Parathyroid adenoma (tissue), 2 donors: ENCODE results near the gene RNFT2.
"Not testable (repeated sequence)": the region's sequence is repeated elsewhere in the genome, so short reads cannot be mapped to it uniquely, and the experiment has no call there.

ENCODE experiments used
- H2AFZ ChIP-seq: fragments of 300-600 bp; sonication (generic); one replicate; pipeline ENCODE4 v1.7.0; 2017; ENCODE audit warnings: antibody characterized with exemption, mild to moderate bottlenecking
- H3K27ac ChIP-seq: fragments of 300-600 bp; sonication (generic); one replicate; pipeline ENCODE4 v1.7.0; 2017
- H3K27me3 ChIP-seq: fragments of 300-600 bp; sonication (generic); one replicate; pipeline ENCODE4 v1.7.0; 2017; ENCODE audit warnings: low read length; ENCODE audit not compliant: control insufficient read depth, insufficient read depth
- H3K36me3 ChIP-seq: fragments of 300-600 bp; sonication (generic); one replicate; pipeline ENCODE4 v1.7.0; 2017; ENCODE audit warnings: low read length; ENCODE audit not compliant: control insufficient read depth, insufficient read depth
- H3K4me1 ChIP-seq: fragments of 300-600 bp; sonication (generic); one replicate; pipeline ENCODE4 v1.7.0; 2017; ENCODE audit warnings: control low read depth
- H3K4me2 ChIP-seq: fragments of 300-600 bp; sonication (generic); one replicate; pipeline ENCODE4 v1.7.0; 2017; ENCODE audit warnings: low read length
- H3K4me3 ChIP-seq: fragments of 300-600 bp; sonication (generic); one replicate; pipeline ENCODE4 v1.7.0; 2017; ENCODE audit warnings: low read depth, low read length
- H3K79me2 ChIP-seq: fragments of 300-600 bp; sonication (generic); one replicate; pipeline ENCODE4 v1.7.0; 2017; ENCODE audit warnings: control low read depth
- H3K9ac ChIP-seq: fragments of 300-600 bp; sonication (generic); one replicate; pipeline ENCODE4 v1.7.0; 2017; ENCODE audit warnings: mild to moderate bottlenecking
- H3K9me3 ChIP-seq: fragments of 300-600 bp; sonication (generic); one replicate; pipeline ENCODE4 v1.7.0; 2017; ENCODE audit warnings: low read length; ENCODE audit not compliant: control insufficient read depth
- CTCF ChIP-seq: fragments of 300-600 bp; sonication (generic); IDR thresholded peaks from one replicate; pipeline ENCODE4 v1.7.0; 2017; ENCODE audit warnings: antibody characterized with exemption, mild to moderate bottlenecking
- donor health status: primary hyperparathyroidism.

The RNFT2 gene

GRCh38 chr12:116783525-116784237 lies 45.6 kb downstream of the RNFT2 start:
- H3K4me3 ChIP-seq = no peak overlapping the region
- no peak overlapping the region for H2AFZ ChIP-seq
- H3K27ac ChIP-seq = no peak overlapping the region
- no peaks in the 10 kb centered on the region for H3K27me3 ChIP-seq
- no peak overlapping the region for H3K9ac ChIP-seq
- H3K36me3 ChIP-seq = no peaks in the 10 kb centered on the region
- no peaks in the 10 kb centered on the region for H3K4me1 ChIP-seq
- H3K9me3 ChIP-seq = no peaks in the 10 kb centered on the region
- H3K4me2 ChIP-seq = no peak overlapping the region
- no peak for TF ChIP-seq CTCF
- no peaks in the 10 kb centered on the region for H3K79me2 ChIP-seq

- Histone ChIP-seq H3K79me2 (no peaks in the 10 kb centered on the region), H3K4me2 (no peak overlapping the region), H3K36me3 (no peaks in the 10 kb centered on the region), H3K27ac (no peak overlapping the region), H3K9ac (no peak overlapping the region), H3K4me3 (no peak overlapping the region), H2AFZ (no peak overlapping the region), H3K9me3 (no peaks in the 10 kb centered on the region), H3K4me1 (no peaks in the 10 kb centered on the region), H3K27me3 (no peaks in the 10 kb centered on the region)
- TF ChIP-seq CTCF = no peak
These were observed 46.1 kb downstream of the RNFT2 start for GRCh38 chr12:116784238-116784612.

GRCh38 chr12:116789562-116789961 lies 51.4 kb downstream of the RNFT2 start:
- not testable (repeated sequence) for H3K27me3 ChIP-seq, H3K27ac ChIP-seq, H3K4me1 ChIP-seq, H3K4me3 ChIP-seq, H3K4me2 ChIP-seq, H3K9ac ChIP-seq, H3K36me3 ChIP-seq, H3K79me2 ChIP-seq, H2AFZ ChIP-seq, H3K9me3 ChIP-seq

- Histone ChIP-seq H3K9me3 (no peaks in the 10 kb centered on the region), H3K9ac (no peak overlapping the region), H3K4me2 (no peak overlapping the region), H3K27ac (no peak overlapping the region), H3K4me3 (no peak overlapping the region), H3K27me3 (no peaks in the 10 kb centered on the region), H3K79me2 (no peaks in the 10 kb centered on the region), H3K4me1 (no peaks in the 10 kb centered on the region), H2AFZ (no peak overlapping the region), H3K36me3 (no peaks in the 10 kb centered on the region)
- TF ChIP-seq CTCF = no peak
These were observed 52.0 kb downstream of the RNFT2 start for GRCh38 chr12:116790066-116790465.

- Histone ChIP-seq H2AFZ (no peak overlapping the region), H3K9me3 (no peaks in the 10 kb centered on the region), H3K9ac (no peak overlapping the region), H3K27me3 (no peaks in the 10 kb centered on the region), H3K36me3 (no peaks in the 10 kb centered on the region), H3K4me2 (no peak overlapping the region), H3K4me1 (no peaks in the 10 kb centered on the region), H3K79me2 (no peaks in the 10 kb centered on the region), H3K4me3 (no peak overlapping the region), H3K27ac (no peak overlapping the region)
- TF ChIP-seq CTCF = no peak
These were observed 54.3 kb downstream of the RNFT2 start for GRCh38 chr12:116792403-116792802.
